GM19324 (cell line): ENCODE measurements around the gene NXPH3.
"Not testable (repeated sequence)": the region's sequence is repeated elsewhere in the genome, so short reads cannot be mapped to it uniquely, and the experiment has no call there.

Experiments
- ATAC-seq: cut with Tn5 transposase; IDR thresholded peaks from one replicate; pipeline ENCODE4 v1.9.1; 2021; ENCODE audit warnings: mild to moderate bottlenecking, moderate library complexity; ENCODE audit not compliant: unreplicated experiment, low FRiP score

NXPH3 gene

GRCh38 chr17:49553676-49554335 is 21.9 kb upstream of the NXPH3 start:
- ATAC-seq: no peak

GRCh38 chr17:49554694-49555494 is 20.8 kb upstream of the NXPH3 start:
- ATAC-seq: no peak

GRCh38 chr17:49555495-49556222 is 20.0 kb upstream of the NXPH3 start:
- ATAC-seq: no peak

GRCh38 chr17:49556223-49556943 is 19.3 kb upstream of the NXPH3 start:
- no peak for ATAC-seq

GRCh38 chr17:49557312-49558024 is 18.2 kb upstream of the NXPH3 start:
- ATAC-seq: no peak

GRCh38 chr17:49564638-49565037 is 11.0 kb upstream of the NXPH3 start:
- no peak for ATAC-seq

GRCh38 chr17:49565948-49566491 is 9.7 kb upstream of the NXPH3 start:
- no peak for ATAC-seq

GRCh38 chr17:49566668-49567071 is 9.0 kb upstream of the NXPH3 start:
- ATAC-seq: no peak

- ATAC-seq: no peak
Observed at GRCh38 chr17:49567104-49567521, 8.6 kb upstream of the NXPH3 start.

- ATAC-seq: no peak
Observed at GRCh38 chr17:49567871-49568694, 7.6 kb upstream of the NXPH3 start.

GRCh38 chr17:49568695-49569047 is 7.0 kb upstream of the NXPH3 start:
- not testable (repeated sequence) for ATAC-seq

- no peak for ATAC-seq
Observed at GRCh38 chr17:49570540-49571242, 5.0 kb upstream of the NXPH3 start.

GRCh38 chr17:49571283-49571682 is 4.4 kb upstream of the NXPH3 start:
- no peak for ATAC-seq

- ATAC-seq: no peak
Observed at GRCh38 chr17:49571764-49572163, 3.9 kb upstream of the NXPH3 start.

GRCh38 chr17:49572226-49572625 is 3.4 kb upstream of the NXPH3 start:
- ATAC-seq: no peak

- ATAC-seq: no peak
Observed at GRCh38 chr17:49572806-49573420, 2.8 kb upstream of the NXPH3 start.

GRCh38 chr17:49573510-49574322 is 2.0 kb upstream of the NXPH3 start:
- ATAC-seq: no peak
